AG10803 (cell line): ENCODE measurements around the gene OR6P1.

Experiments used
- DNase-seq: peaks from one replicate; pipeline ENCODE4 v3.0.0; 2010; ENCODE audit warnings: low read depth
- H3K4me3 ChIP-seq: 2 replicates; pipeline ENCODE4 v1.5.1; 2011; ENCODE audit warnings: mild to moderate bottlenecking, low read length, control low read depth
- CTCF ChIP-seq: conservative IDR thresholded peaks from 2 replicates; pipeline ENCODE4 v1.5.1; 2011; ENCODE audit warnings: mild to moderate bottlenecking, low read length, control low read depth, inconsistent platforms

OR6P1 gene

GRCh38 chr1:158583962-158584361 lies 13.6 kb upstream of the OR6P1 start:
- no peak for DNase-seq
- no peak overlapping the region for H3K4me3 ChIP-seq
- no peak for TF ChIP-seq CTCF

- no peak for TF ChIP-seq CTCF
- no peak for DNase-seq
Measured at GRCh38 chr1:158579733-158580132, 9.4 kb upstream of the OR6P1 start, which contains the start of gene OR10X1. TSS of gene OR10X1 (minus strand) at chr1:158579899. CDS start at chr1:158579899, 0 bp downstream.

GRCh38 chr1:158577561-158577960 lies 7.2 kb upstream of the OR6P1 start:
- DNase-seq: no peak
- H3K4me3 ChIP-seq: no peak overlapping the region
- TF ChIP-seq CTCF: no peak

More at GRCh38 chr1:158579733-158580132, 9.4 kb upstream of the OR6P1 start, which contains the start of gene OR10X1:
- no peak within 1 kb of the TSS for H3K4me3 ChIP-seq

GRCh38 chr1:158572226-158572625 lies 1.8 kb upstream of the OR6P1 start:
- no peak overlapping the region for H3K4me3 ChIP-seq
- TF ChIP-seq CTCF: no peak
- DNase-seq: no peak

- H3K4me3 ChIP-seq: no peak overlapping the region
- DNase-seq: no peak
- no peak for TF ChIP-seq CTCF
Measured at GRCh38 chr1:158564608-158565007, 5.8 kb downstream of the OR6P1 start.

- no peak for DNase-seq
- no peak for TF ChIP-seq CTCF
- H3K4me3 ChIP-seq: no peak overlapping the region
Measured at GRCh38 chr1:158563853-158564252, 6.5 kb downstream of the OR6P1 start.

GRCh38 chr1:158559696-158560095 lies 10.7 kb downstream of the OR6P1 start:
- no peak for DNase-seq
- H3K4me3 ChIP-seq: no peak overlapping the region
- TF ChIP-seq CTCF: no peak
